Breast epithelium (tissue), 4 donors: ENCODE measurements around the gene TMCO4. TPM values are rescaled to one million over a fixed set of nuclear protein-coding genes. Genes with fewer than 3 reads are reported as not detected.

Experiments
- DNase-seq, 2 donors: peaks; one replicate each; pipeline ENCODE4 v3.0.0-alpha.2; 2019; ENCODE audit warnings: low spot score in 2 of 2
- H3K27ac ChIP-seq, 2 donors: fragments of 200-600 bp; sonication (generic) in 1 of 2; one replicate each; pipeline ENCODE4 v1.5.1; 2016 to 2019; ENCODE audit warnings: mild to moderate bottlenecking in 1 of 2
- H3K27me3 ChIP-seq, 2 donors: fragments of 200-600 bp; sonication (generic) in 1 of 2; one replicate each; pipeline versions ENCODE4 v1.5.1 to v1.6.0; 2017 to 2019; ENCODE audit warnings: control low read depth in 1 of 2, mild to moderate bottlenecking in 1 of 2
- H3K36me3 ChIP-seq: fragments of 200-600 bp; one replicate; pipeline ENCODE4 v1.5.1; 2019
- H3K4me1 ChIP-seq, 2 donors: fragments of 200-600 bp; sonication (generic); one replicate each; pipeline ENCODE4 v1.5.1; 2016 to 2019; ENCODE audit warnings: control low read depth in 1 of 2
- H3K4me3 ChIP-seq, 3 donors: fragments of 200-600 bp; sonication (generic); 1 replicate in 2 of 3; 2 replicates in 1 of 3; pipeline ENCODE4 v1.5.1; 2016 to 2019; ENCODE audit warnings: mild to moderate bottlenecking in 3 of 3, moderate library complexity in 2 of 3
- H3K9me3 ChIP-seq, 2 donors: fragments of 200-600 bp; sonication (generic) in 1 of 2; one replicate each; pipeline ENCODE4 v1.5.1; 2016 to 2019; ENCODE audit warnings: control low read depth in 1 of 2
- POLR2A ChIP-seq: fragments of 450-650 bp; IDR thresholded peaks from one replicate; pipeline ENCODE4 v1.6.1; 2016; ENCODE audit warnings: antibody characterized with exemption, mild to moderate bottlenecking, moderate library complexity
- POLR2AphosphoS5 ChIP-seq, 3 donors: sonication (generic); formaldehyde crosslinking; IDR thresholded peaks; one replicate each; pipeline ENCODE4 v1.6.1; 2017; ENCODE audit warnings: antibody characterized with exemption in 3 of 3
- intact Hi-C: fragments of 100-400 bp; cut with DNase I; formaldehyde crosslinking; loops from one replicate; pipeline ENCODE4 v1.15.1; 2023; ENCODE audit warnings: low total_unique reads
- total RNA-seq, 3 donors: library from RNA; depleted of rRNA; stranded (reverse); fragments of >200 nt; gene quantifications; one replicate each; pipeline ENCODE4 v1.1.0, GENCODE V29; 2016
- TF ChIP-seq, protein P1 (sequence below), 3 donors: fragments of 450-650 bp; IDR thresholded peaks; one replicate each; pipeline ENCODE4 v1.5.1; 2016 to 2017; ENCODE audit warnings: antibody characterized with exemption in 3 of 3, mild to moderate bottlenecking in 3 of 3, moderate library complexity in 3 of 3

Gene TMCO4
- total RNA-seq, 3 donors from 2014 or later: 26.7 to 44.2 (median 34.1) TPM

DNA sequence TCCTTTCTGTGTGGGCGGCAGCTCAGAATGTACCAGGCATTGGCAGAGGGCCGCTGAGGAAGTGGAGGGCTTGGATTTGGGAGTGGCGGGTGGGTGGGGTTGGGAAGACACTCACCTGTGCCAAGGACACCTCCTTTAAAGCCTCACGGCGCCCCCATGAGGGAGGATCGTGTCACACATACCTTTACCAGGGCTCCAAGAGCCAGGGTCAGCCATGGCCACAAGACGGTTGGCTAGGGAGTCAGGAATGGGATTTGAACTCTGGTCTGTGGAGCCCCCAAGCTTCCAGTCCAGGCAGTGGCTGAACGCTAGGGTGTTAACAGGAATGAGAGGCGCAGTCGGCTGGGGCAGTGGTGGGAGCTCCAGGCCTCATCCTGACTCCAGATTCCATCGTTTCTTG, 151.0 kb downstream of the TMCO4 start:
- intact Hi-C loops: no loop called here
- Histone ChIP-seq H3K36me3 (no peaks in the 10 kb centered on the region), H3K4me3 (peak overlapping the region in 2 of 3 donors; percentile 79 to 96), H3K27ac (peak overlapping the region; percentile 68 to 98), H3K4me1 (peaks cover 16 to 18% of the 10 kb centered on the region in 2 donors), H3K9me3 (no peaks in the 10 kb centered on the region), H3K27me3 (no peaks in the 10 kb centered on the region)
- peak in 1 of 2 donors; percentile 48 for DNase-seq
- TF ChIP-seq POLR2AphosphoS5 (IDR thresholded peaks at IDR 0.05) (no peak), POLR2A (no peak)
- TF ChIP-seq, protein P1, sequence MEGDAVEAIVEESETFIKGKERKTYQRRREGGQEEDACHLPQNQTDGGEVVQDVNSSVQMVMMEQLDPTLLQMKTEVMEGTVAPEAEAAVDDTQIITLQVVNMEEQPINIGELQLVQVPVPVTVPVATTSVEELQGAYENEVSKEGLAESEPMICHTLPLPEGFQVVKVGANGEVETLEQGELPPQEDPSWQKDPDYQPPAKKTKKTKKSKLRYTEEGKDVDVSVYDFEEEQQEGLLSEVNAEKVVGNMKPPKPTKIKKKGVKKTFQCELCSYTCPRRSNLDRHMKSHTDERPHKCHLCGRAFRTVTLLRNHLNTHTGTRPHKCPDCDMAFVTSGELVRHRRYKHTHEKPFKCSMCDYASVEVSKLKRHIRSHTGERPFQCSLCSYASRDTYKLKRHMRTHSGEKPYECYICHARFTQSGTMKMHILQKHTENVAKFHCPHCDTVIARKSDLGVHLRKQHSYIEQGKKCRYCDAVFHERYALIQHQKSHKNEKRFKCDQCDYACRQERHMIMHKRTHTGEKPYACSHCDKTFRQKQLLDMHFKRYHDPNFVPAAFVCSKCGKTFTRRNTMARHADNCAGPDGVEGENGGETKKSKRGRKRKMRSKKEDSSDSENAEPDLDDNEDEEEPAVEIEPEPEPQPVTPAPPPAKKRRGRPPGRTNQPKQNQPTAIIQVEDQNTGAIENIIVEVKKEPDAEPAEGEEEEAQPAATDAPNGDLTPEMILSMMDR (IDR thresholded peaks at IDR 0.05): no peak

DNA sequence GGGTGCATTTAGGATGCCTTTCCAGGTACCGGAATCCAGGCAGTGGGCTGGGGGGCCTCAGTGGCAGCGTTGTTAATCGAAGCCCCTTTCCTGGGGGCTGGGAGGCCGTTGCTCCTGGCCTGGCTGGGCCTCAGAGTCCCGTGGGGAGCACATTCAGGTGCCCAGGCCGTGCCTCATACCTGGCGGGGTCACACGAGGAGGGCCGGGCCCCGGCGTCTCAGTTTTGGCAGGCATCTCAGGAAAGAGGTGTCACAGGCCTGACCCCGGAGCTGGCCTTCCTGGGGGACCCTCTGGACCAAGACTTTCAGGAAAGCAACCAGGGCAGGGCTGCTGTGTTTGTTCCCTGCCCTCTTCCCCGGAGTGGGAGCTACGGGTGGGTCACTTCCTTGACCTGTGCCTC, 151.5 kb downstream of the TMCO4 start:
- Histone ChIP-seq H3K9me3 (no peaks in the 10 kb centered on the region), H3K36me3 (no peaks in the 10 kb centered on the region), H3K27ac (peak overlapping the region; percentile 68 to 98), H3K4me1 (peaks cover 16 to 22% of the 10 kb centered on the region in 2 donors), H3K4me3 (peak overlapping the region; percentile 79 to 96 (median 92)), H3K27me3 (no peaks in the 10 kb centered on the region)
- intact Hi-C loops: no loop called here
- no peak for DNase-seq
- TF ChIP-seq POLR2A (no peak), POLR2AphosphoS5 (IDR thresholded peaks at IDR 0.05) (no peak)
- TF ChIP-seq, protein P1 (IDR thresholded peaks at IDR 0.05): no peak

DNA sequence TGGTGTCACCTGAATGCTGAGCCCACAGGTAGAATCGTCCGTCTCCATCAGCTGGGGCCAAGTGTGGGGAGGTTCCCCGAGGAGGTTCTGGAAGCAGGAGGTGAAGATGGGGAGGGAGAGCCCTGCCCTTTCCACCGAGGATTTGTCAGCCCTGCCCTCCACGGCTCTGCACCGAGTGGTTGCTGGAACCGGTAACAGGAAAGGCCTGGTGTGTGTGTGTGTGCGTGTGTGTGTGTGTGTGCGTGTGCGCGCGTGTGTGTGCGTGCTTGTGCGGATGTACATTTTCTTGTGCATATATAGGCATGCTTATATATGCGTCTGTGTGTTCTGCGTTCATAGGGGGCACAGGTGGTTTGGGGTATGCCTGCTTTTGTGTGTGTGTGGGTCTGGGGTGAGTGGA, 152.1 kb downstream of the TMCO4 start:
- TF ChIP-seq POLR2A: no peak
- no peak for TF ChIP-seq POLR2AphosphoS5 (IDR thresholded peaks at IDR 0.05)
- TF ChIP-seq, protein P1 (IDR thresholded peaks at IDR 0.05): no peak
- DNase-seq: no peak
- Histone ChIP-seq H3K27me3 (no peaks in the 10 kb centered on the region), H3K4me1 (peaks cover 16 to 24% of the 10 kb centered on the region in 2 donors), H3K4me3 (peak overlapping the region; percentile 79 to 96 (median 92)), H3K9me3 (no peaks in the 10 kb centered on the region), H3K36me3 (no peaks in the 10 kb centered on the region), H3K27ac (peak overlapping the region; percentile 68 to 98)
- intact Hi-C loops: no loop called here

DNA sequence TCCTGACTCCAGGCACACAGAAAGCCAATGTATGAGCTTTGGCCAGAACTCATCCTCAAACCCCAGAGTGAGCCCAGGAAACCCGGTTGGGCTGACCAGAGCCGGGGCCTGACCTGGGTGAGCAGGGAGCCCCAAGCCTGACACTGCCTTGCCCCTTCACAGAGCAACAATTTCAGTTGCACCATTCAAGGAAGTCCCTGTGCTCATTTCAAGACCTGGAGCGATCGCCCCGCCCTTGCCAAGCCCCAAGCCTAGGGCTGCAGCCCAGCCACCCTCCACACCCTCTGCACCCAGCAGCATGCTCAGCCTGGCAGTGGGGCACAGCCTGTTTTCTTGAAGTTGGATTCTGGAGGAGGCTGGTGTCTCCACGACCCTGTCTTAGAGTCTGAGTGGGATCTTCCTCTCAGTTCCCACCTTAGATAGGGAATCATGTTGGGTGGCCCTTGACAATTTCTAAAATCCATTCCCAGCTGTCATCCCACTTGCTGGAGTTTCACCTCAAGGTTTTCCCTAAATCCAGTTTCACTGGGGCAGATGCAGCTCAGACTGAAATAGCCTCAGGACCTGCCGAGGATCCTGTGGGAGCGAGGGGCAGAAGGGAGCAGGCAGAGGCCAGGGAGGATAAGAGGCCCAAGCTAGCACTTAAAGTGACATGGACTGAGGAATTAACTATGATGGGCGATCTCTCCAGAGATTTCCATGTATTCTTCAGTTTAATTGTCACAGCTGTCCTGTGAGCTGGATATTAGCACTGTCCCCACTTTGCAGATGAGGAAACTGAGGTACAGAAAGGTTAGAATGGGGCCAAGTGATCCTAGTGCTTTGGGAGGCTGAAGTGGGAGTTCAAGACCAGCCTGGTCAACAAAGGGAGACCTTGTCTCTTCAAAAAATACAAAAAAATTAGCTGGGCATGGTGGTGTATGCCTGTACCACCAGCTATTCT, 153.1 kb downstream of the TMCO4 start:
- no peaks in the 10 kb centered on the region for H3K36me3 ChIP-seq
- peak overlapping the region; percentile 79 to 96 (median 92) for H3K4me3 ChIP-seq
- no peaks in the 10 kb centered on the region for H3K9me3 ChIP-seq
- peak overlapping the region; percentile 68 to 98 for H3K27ac ChIP-seq
- peaks cover 11 to 24% of the 10 kb centered on the region in 2 donors for H3K4me1 ChIP-seq
- intact Hi-C loops: no loop called here
- no peak for DNase-seq
- TF ChIP-seq POLR2AphosphoS5 (IDR thresholded peaks at IDR 0.05) (no peak), POLR2A (no peak)
- TF ChIP-seq, protein P1 (IDR thresholded peaks at IDR 0.05): no peak
- no peaks in the 10 kb centered on the region for H3K27me3 ChIP-seq
